ENCODE results near the gene CEP135.

DNA sequence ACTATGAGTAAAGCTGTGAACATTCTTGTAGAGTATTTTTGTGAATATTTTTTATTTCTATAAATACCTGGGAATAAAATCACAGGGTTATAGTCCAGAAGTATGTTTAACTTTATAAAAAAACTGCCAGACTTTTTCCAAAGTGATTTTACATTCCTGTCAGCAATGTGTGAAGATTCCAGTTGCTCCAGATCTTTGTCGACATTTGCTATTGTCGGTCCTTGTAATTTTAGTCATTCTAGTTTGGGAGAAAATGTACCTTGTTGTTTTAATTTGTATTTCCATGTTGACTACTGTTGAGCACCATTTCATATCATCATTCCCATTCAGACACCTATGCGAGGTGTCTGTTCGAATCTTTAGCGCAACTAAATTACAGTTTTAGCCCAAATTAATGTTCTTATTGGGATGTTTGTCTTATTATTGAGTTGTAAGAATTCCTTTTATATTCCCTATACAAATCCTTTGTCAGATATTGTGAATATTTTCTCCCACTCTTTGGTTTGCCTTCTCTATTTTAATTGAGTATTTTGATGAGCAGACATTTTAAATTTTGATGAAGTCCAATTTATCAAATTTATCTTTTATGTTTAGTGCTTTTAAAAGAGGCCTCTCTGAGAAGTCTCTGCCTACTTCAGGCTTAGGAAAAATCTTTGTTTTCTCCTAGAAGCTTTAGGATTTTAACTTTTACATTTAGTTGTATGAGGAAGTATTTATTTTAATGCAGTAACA, 2.6 kb downstream of the CEP135 start:
- TF ChIP-seq, protein P1, sequence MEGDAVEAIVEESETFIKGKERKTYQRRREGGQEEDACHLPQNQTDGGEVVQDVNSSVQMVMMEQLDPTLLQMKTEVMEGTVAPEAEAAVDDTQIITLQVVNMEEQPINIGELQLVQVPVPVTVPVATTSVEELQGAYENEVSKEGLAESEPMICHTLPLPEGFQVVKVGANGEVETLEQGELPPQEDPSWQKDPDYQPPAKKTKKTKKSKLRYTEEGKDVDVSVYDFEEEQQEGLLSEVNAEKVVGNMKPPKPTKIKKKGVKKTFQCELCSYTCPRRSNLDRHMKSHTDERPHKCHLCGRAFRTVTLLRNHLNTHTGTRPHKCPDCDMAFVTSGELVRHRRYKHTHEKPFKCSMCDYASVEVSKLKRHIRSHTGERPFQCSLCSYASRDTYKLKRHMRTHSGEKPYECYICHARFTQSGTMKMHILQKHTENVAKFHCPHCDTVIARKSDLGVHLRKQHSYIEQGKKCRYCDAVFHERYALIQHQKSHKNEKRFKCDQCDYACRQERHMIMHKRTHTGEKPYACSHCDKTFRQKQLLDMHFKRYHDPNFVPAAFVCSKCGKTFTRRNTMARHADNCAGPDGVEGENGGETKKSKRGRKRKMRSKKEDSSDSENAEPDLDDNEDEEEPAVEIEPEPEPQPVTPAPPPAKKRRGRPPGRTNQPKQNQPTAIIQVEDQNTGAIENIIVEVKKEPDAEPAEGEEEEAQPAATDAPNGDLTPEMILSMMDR (conservative IDR thresholded peaks at IDR 0.05; ENCODE audit: low read depth, low read length) = no peak
- no peak for TF ChIP-seq EZH2 (IDR thresholded peaks at IDR 0.05; ENCODE audit: borderline replicate concordance, low read depth, low read length, poor library complexity, severe bottlenecking)
